GM12878 (cell line): ENCODE measurements around the gene S100A4.

Source experiments
- YY1 ChIP-seq: IDR thresholded peaks from 2 replicates; pipeline ENCODE4 v1.6.1; 2011; ENCODE audit warnings: low read depth, mild to moderate bottlenecking, low read length
- ZZZ3 ChIP-seq: IDR thresholded peaks from 2 replicates; pipeline ENCODE4 v1.6.1; 2011; ENCODE audit warnings: low read depth; ENCODE audit not compliant: control insufficient read depth, insufficient read length

DNA sequence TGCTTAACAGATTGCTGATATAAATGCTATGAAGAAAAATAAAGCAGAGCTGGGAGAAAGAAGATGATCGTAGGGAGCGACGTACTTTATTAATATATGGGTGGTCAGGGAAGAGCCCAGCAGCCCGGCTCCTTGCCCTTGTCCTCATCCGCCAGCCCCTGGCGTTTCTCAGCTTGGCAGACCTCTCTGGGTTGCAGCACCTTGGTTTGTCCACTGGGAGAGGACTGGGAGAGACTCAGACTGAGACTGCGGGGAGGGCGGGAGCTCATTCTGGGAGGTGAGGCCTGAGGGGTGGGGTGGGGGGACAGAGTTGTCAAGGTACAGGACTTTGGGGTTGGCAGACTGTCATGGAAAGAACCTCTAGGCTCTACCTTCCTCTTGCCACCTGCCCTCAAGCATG, 6.7 kb upstream of the S100A4 start:
- TF ChIP-seq ZZZ3 (no peak), YY1 (no peak)
